HCT116 (cell line): ENCODE results near the gene C16orf90. TPM values are rescaled to one million over a fixed set of nuclear protein-coding genes. Genes with fewer than 3 reads are reported as not detected.

ENCODE experiments used
- ATAC-seq: fragments of 200-7000 bp; cut with Tn5 transposase; 2 replicates; pipeline ENCODE4 v1.9.1; 2020; ENCODE audit warnings: mild to moderate bottlenecking, moderate library complexity
- BruUV-seq: library from RNA; stranded (reverse); fragments of 400-500 nt; replicated peaks from 2 replicates; lab custom pipeline; 2021; lab: Mats Ljungman, UMichigan
- CTCF ChIA-PET: fragments of 300-600 bp; sonication (Branson Sonifier 250); formaldehyde crosslinking; loops from one replicate; lab custom pipeline; 2021; ENCODE audit warnings: antibody characterized with exemption; lab: Charles Lee
- POLR2A ChIA-PET: fragments of 300-600, 350-600 bp; sonication (Branson Sonifier 250); formaldehyde crosslinking; loops from one replicate; lab custom pipeline; 2021; ENCODE audit warnings: antibody characterized with exemption; lab: Charles Lee
- RAD21 ChIA-PET, 2 experiments: fragments of 300-600 bp; sonication (Branson Sonifier 250); formaldehyde crosslinking; loops; one replicate each; lab custom pipeline; 2023; ENCODE audit warnings: low total read pairs in 2 of 2; ENCODE audit not compliant: uncharacterized antibody in 2 of 2, unreplicated experiment in 2 of 2, low non-redundant PET in 1 of 2; lab: Charles Lee
- DNase-seq: peaks from one replicate; pipeline ENCODE4 v3.0.0-alpha.2; 2010; ENCODE audit warnings: low read depth, low spot score
- H2AFZ ChIP-seq: fragments of 200-600 bp; shearing (Covaris generic), sonication (generic); 2 replicates; pipeline ENCODE4 v1.6.1; 2017; ENCODE audit warnings: low read depth, mixed run types, mixed read lengths, antibody characterized with exemption, low read length; ENCODE audit not compliant: poor library complexity, severe bottlenecking
- H3K27ac ChIP-seq: 2 replicates; pipeline ENCODE4 v1.5.1; 2012; ENCODE audit warnings: low read depth, low read length
- H3K27me3 ChIP-seq: fragments of 200-600 bp; sonication (generic); 2 replicates; pipeline ENCODE4 v1.6.1; 2016; ENCODE audit warnings: mixed run types, low read length, mixed read lengths; ENCODE audit not compliant: insufficient read depth
- H3K36me3 ChIP-seq, 2 experiments: fragments of 200-500 bp in 1 of 2; fragments of 200-600 bp in 1 of 2; sonication (Bioruptor generic) in 1 of 2; sonication (generic) in 1 of 2; 2 replicates each; pipeline versions ENCODE4 v1.5.1 to v1.6.1; 2014 to 2016; ENCODE audit warnings: low read length in 2 of 2, inconsistent platforms in 1 of 2, mixed read lengths in 1 of 2, mixed run types in 1 of 2; ENCODE audit not compliant: insufficient read depth in 2 of 2, control insufficient read depth in 1 of 2
- H3K4me1 ChIP-seq, 2 experiments: fragments of 200-600 bp in 1 of 2; sonication (generic) in 1 of 2; 2 replicates each; pipeline versions ENCODE4 v1.5.1 to v1.6.1; 2012 to 2017; ENCODE audit warnings: low read length in 2 of 2, inconsistent platforms in 1 of 2, mild to moderate bottlenecking in 1 of 2, mixed read lengths in 1 of 2, mixed run types in 1 of 2, moderate library complexity in 1 of 2; ENCODE audit not compliant: insufficient read depth in 2 of 2, control insufficient read depth in 1 of 2
- H3K4me2 ChIP-seq: fragments of 200-600 bp; sonication (generic); 2 replicates; pipeline ENCODE4 v1.6.1; 2017; ENCODE audit warnings: mixed run types, low read length, mixed read lengths
- H3K4me3 ChIP-seq, 2 experiments: fragments of 200-600 bp in 1 of 2; sonication (generic) in 1 of 2; replicated peaks in 1 of 2; 2 replicates each; pipeline ENCODE4 v1.5.1; 2011 to 2016; ENCODE audit warnings: low read length in 2 of 2, control low read depth in 1 of 2, low read depth in 1 of 2, mild to moderate bottlenecking in 1 of 2, mixed read lengths in 1 of 2, mixed run types in 1 of 2
- H3K79me2 ChIP-seq: fragments of 200-600 bp; sonication (generic); 2 replicates; pipeline ENCODE4 v1.6.1; 2017; ENCODE audit warnings: mild to moderate bottlenecking, mixed run types, low read length, moderate library complexity, mixed read lengths; ENCODE audit not compliant: insufficient read depth
- H3K9ac ChIP-seq: fragments of 200-600 bp; sonication (generic); 2 replicates; pipeline ENCODE4 v1.6.1; 2016; ENCODE audit warnings: low read length, mixed read lengths
- H3K9me2 ChIP-seq: fragments of 200-600 bp; sonication (generic), shearing (Covaris generic); 2 replicates; pipeline ENCODE4 v1.6.1; 2017; ENCODE audit warnings: mixed run types, mild to moderate bottlenecking, moderate library complexity; ENCODE audit not compliant: insufficient read depth
- H3K9me3 ChIP-seq, 2 experiments: fragments of 200-500 bp in 1 of 2; fragments of 200-600 bp in 1 of 2; sonication (Bioruptor generic) in 1 of 2; sonication (generic) in 1 of 2; 2 replicates each; pipeline ENCODE4 v1.6.1; 2014 to 2017; ENCODE audit warnings: low read length in 2 of 2, mixed read lengths in 2 of 2, inconsistent platforms in 1 of 2, low read depth in 1 of 2, mild to moderate bottlenecking in 1 of 2, mixed run types in 1 of 2, moderate library complexity in 1 of 2; ENCODE audit not compliant: control insufficient read depth in 1 of 2, insufficient read depth in 1 of 2
- H4K20me1 ChIP-seq: fragments of 200-600 bp; sonication (generic), shearing (Covaris generic); 2 replicates; pipeline ENCODE4 v1.6.1; 2017; ENCODE audit warnings: mixed run types, mild to moderate bottlenecking, moderate library complexity; ENCODE audit not compliant: insufficient read depth
- CTCF ChIP-seq, 3 experiments: fragments of 200-600 bp in 1 of 3; sonication (generic) in 1 of 3; IDR thresholded peaks in 2 of 3; conservative IDR thresholded peaks in 1 of 3; 2 replicates each; pipeline ENCODE4 v1.5.1; 2012 to 2017; ENCODE audit warnings: low read depth in 2 of 3, low read length in 2 of 3, antibody characterized with exemption in 1 of 3, borderline replicate concordance in 1 of 3, control low read depth in 1 of 3, mild to moderate bottlenecking in 1 of 3, mixed read lengths in 1 of 3, mixed run types in 1 of 3, moderate library complexity in 1 of 3; ENCODE audit not compliant: insufficient read depth in 1 of 3
- EZH2phosphoT487 ChIP-seq: fragments of 200-600 bp; IDR thresholded peaks from 2 replicates; pipeline ENCODE4 v1.6.1; 2018; ENCODE audit warnings: antibody characterized with exemption, borderline replicate concordance
- ZBTB33 ChIP-seq: IDR thresholded peaks from 2 replicates; pipeline ENCODE4 v1.6.1; 2011; ENCODE audit warnings: mild to moderate bottlenecking, low read length, moderate library complexity; ENCODE audit not compliant: insufficient replicate concordance; ENCODE audit errors: extremely low read depth
- ZFX ChIP-seq: fragments of 450-650 bp; IDR thresholded peaks from 2 replicates; pipeline ENCODE4 v1.6.1; 2017
- intact Hi-C: fragments of 100-400 bp; cut with micrococcal nuclease; formaldehyde crosslinking; loops from 2 replicates; pipeline ENCODE4 v1.10.0; 2022
- total RNA-seq: library from RNA; stranded (reverse); gene quantifications from one replicate; pipeline ENCODE4 v1.2.1, GENCODE V29; 2021; ENCODE audit not compliant: unreplicated experiment

Gene C16orf90
- total RNA-seq, 1 experiment from 2014 or later = not detected

DNA sequence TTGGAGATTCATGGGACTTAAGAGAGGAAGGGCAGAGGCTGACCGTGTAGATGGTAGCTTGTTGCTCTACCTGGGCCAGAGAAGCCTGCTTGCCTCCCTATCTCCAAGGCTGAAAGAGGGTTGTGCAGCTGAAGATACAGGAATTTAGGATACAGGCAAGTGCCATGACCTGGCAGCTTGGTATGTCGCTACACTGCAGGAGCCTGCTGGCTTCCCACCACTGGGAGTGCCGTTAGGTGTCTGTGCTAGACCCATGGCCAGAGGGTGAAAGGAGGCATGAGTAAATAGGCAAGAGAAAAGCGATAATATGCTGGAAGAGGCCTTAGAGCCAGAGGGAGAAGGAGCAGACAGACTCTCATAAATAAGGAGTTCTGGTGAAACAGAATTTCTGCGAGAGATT lies 41.2 kb downstream of the C16orf90 start:
- BruUV-seq = no TSS peak
- no peak overlapping the region for H3K4me3 ChIP-seq
- ChIA-PET POLR2A (interaction anchor here (2.3 kb wide), 1 partner anchor 10 kb away, joined by 10 read pairs; the partner anchor contains the start of genes NAA60 and ZNF597), CTCF (no interaction called here), RAD21 (interaction anchor here in 1 of 2 experiments (0.6 kb wide), 1 partner anchor 269 kb away, joined by 3 read pairs; no protein-coding TSS in a partner anchor)
- intact Hi-C loops = no loop called here
- no peaks in the 10 kb centered on the region for H3K9me3 ChIP-seq
- H4K20me1 ChIP-seq = no peaks in the 10 kb centered on the region
- DNase-seq = no peak
- TF ChIP-seq CTCF (IDR thresholded peaks at IDR 0.05 in 2 of 3, conservative IDR thresholded peaks at IDR 0.05 in 1 of 3; ENCODE audit: borderline replicate concordance in 1 of 3, insufficient read depth in 1 of 3, low read depth in 2 of 3, low read length in 2 of 3) (0 out of 6 replicates have a peak, but pooled peaks of 1 of the 3 experiments have one; percentile 17), ZBTB33 (no peak), EZH2phosphoT487 (no peak), ZFX (no peak)
- ATAC-seq = no peak
- H3K4me2 ChIP-seq = no peak overlapping the region
- H3K27ac ChIP-seq = no peak overlapping the region
- H3K9me2 ChIP-seq = no peaks in the 10 kb centered on the region
- no peak overlapping the region for H2AFZ ChIP-seq
- peaks cover 10% of the 10 kb centered on the region for H3K79me2 ChIP-seq
- no peaks in the 10 kb centered on the region for H3K27me3 ChIP-seq
- H3K9ac ChIP-seq = no peak overlapping the region
- H3K36me3 ChIP-seq = no peaks in the 10 kb centered on the region
- H3K4me1 ChIP-seq = peaks cover 12 to 26% of the 10 kb centered on the region in 2 experiments
